HG02981 (cell line): ENCODE results near the gene ARFGAP3.

ENCODE experiments used
- ATAC-seq: cut with Tn5 transposase; IDR thresholded peaks from one replicate; pipeline ENCODE4 v1.9.1; 2021; ENCODE audit warnings: mild to moderate bottlenecking, moderate library complexity; ENCODE audit not compliant: unreplicated experiment

Gene ARFGAP3

DNA sequence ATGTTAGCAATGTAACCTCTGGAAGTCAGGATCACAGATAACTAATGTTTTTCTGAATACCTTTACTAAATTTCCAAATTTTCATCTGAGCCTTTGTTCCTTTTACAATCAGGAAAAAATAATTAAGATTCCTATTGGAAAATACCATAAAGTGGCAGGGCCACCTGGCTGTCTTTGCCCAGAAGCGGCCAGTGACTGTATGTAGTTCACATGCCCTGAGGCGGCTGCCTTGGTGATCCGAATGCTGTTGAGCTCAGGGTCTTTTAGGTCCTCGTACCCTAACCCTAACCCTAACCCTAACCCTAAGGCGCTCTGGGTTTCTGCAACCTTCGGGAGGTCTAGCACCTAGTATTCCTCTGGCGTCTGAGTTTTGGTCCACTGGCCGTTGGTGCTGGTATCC, 8.5 kb upstream of the ARFGAP3 start:
- no peak for ATAC-seq

- no peak for ATAC-seq
These were observed 6.4 kb upstream of the ARFGAP3 start for GRCh38 chr22:42863349-42863961.

DNA sequence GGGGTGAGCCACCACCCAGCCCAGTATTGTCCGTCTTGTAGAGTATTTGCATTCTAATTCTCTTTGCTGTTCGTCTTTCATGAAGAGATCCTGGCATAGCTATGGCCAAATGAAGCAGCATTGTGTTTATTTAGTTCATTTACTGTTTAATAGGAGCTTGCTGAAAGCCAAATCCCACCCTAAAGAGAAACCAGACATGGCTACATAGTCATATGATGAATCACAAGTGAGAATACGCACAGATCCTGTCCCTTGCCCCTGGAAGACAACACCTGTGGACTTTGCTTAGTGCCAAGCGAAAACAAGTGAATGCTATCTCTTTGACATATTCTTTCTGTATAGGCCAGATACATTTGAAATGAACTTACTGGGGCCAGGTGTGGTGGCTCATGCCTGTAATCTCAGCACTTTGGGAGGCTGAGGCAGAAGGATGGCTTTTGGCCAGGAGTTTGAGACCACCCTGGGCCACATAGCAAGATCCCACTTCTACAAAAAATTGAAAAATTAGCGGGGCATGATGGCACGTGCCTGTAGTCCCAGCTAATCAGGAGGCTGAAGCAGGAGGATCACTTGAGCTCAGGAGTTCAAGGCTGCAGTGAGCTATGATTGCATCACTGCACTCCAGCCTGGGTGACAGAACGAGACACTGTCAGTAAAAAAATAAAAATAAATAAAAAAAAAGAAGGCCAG, 5.1 kb upstream of the ARFGAP3 start:
- ATAC-seq, result no peak

DNA sequence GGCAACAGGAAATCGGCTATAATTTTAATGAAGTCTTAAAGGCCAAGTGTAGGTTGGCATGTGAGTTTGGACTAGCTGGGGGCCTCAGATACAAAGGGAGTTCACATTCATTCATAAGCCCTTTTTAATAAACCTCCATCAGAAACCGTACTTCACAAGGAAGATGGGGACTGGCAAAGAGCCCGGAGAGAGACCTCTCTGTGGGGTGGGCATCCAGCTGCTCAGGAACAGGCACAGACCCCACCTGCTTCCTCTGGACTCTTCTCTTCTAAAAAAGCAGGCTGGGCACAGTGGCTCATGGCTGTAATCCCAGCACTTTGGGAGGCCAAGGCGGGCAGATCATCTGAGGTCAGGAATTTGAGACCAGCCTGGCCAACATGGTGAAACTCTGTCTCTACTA, 3.9 kb upstream of the ARFGAP3 start:
- ATAC-seq, result no peak

- ATAC-seq, result no peak
These were observed 890 bp upstream of the ARFGAP3 start for GRCh38 chr22:42857845-42858481.

- peak; percentile 20 for ATAC-seq
These were observed 751 bp downstream of the ARFGAP3 start for GRCh38 chr22:42856179-42856864.

- no peak for ATAC-seq
These were observed 1.4 kb downstream of the ARFGAP3 start for GRCh38 chr22:42855721-42856120.

GRCh38 chr22:42855211-42855610, 1.9 kb downstream of the ARFGAP3 start:
- ATAC-seq, result no peak

GRCh38 chr22:42848941-42849550, 8.0 kb downstream of the ARFGAP3 start:
- no peak for ATAC-seq

DNA sequence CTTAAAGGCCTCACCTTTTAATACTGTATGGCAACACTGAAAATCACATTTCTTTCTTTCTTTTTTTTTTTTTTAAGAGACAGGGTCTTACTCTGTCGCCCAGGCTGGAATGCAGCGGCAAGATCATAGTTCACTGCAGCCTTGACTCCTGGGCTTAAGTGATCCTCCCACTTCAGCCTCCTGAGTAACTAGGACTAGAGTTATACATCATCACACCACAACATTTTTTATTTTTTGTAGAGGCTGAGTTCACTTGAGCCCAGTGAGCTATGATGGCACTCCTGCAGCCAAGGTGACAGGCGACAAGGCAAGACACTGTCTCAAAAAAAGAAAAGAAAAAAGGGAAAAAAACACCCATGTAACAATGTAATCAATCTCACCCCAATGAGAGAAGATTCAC, 10.0 kb downstream of the ARFGAP3 start:
- ATAC-seq, result no peak

DNA sequence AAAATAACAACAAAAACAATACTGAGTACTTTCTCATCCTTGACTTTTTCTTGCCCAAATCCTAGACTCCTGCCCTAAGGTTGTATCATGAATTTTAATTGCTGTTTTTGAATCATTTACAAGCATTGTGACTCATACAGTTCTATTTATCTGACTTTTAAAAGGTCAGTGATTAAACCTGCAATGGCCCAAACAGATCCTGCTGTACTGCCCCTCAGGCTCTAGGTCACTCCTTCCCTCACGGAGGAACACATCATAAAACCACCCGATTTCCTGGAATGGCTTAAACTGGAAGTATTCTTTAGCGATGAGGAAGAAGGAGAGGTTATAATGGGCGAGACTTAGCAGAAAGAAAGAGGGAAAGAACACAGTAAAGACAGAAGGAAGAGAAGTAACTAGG, 12.3 kb downstream of the ARFGAP3 start:
- ATAC-seq, result no peak

DNA sequence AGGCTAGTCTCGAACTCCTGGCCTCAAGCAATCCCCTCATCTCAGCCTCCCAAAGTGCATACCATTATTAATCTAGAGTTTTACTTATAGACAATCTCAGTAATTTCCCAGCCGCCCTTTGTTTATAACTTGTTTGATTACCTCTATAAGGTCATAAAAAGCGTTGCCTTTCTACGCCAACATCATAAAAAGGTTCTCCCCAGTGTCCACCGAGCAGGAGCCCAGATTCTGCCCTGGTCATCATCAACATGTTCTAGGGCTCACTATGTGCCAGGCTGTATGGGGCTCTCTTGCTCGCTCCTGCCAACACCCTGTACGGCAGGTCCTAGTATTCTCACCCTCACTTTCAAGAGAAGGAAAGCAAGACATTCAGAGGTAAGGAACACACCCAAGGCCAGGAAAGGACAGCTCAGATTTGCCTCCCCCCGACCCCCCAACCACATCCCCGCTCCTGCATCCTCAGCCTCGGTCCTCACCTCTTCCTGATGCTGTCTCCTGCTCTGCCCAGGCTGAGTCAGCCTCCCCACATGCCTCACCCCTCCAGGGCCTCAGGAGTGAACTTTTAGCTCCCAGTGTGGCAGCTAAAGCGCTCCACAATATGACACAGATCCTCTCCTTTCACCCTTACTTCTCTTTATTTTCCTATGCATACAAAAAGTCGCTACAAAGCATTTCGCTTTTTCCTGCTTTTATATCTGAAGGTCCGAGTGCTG, 14.3 kb downstream of the ARFGAP3 start:
- ATAC-seq, result no peak

GRCh38 chr22:42841444-42841843, 15.6 kb downstream of the ARFGAP3 start:
- no peak for ATAC-seq

GRCh38 chr22:42837556-42837955, 19.5 kb downstream of the ARFGAP3 start:
- ATAC-seq, result no peak

GRCh38 chr22:42836026-42836425, 21.0 kb downstream of the ARFGAP3 start:
- ATAC-seq, result no peak

DNA sequence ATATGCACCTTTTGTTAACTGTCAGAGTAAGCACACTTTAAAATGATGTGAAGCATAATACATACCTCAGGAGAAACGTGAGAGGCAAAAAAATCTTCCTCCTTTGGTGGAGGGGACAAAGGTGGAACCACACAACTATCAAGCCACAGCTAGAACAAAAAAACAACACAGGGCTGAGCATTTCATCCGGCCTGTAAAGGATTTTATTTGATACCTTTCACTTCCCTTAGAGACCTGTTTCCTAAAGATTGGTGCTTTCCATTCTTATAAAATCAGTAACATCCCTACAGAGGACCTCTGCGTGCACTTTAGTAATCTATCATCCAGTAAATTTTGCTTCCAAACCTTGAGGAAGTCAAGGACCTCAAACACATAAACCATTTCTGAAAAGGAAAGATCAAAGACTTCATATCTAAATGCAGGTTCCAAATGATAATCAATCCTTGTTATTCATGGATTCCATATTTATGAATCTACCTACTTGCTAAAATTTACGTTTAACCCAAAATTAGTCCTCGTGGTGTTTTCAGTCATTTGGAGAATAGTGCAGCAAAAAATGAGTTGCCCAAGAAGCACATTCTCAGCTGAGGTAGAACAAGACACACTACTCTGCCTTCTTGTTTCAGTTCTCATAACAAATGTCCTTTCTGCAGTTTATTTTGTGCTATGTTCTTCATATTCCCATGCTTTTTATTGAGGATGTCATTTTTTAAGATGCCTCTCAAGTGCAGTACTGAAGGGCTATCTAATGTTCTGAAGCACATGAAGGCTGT, 22.7 kb downstream of the ARFGAP3 start:
- no peak for ATAC-seq

DNA sequence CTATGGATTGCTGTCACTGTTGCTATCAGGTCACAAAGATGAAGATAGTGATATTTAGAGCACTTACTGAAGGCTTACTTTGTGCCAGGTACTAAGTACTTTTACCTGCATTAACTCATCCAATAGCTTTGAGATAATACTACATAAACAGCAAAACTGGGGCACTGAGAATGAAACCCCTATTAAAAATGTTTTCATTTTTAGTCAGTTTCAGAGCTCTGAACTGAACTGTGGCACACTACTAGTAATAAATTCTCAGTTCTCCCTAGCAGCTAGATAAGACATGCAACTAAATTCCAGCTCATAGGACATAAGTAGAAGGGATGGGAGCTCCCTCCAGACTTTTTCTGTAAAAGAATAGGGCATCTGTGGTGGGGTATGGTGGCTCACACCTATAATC, 24.0 kb downstream of the ARFGAP3 start:
- no peak for ATAC-seq

DNA sequence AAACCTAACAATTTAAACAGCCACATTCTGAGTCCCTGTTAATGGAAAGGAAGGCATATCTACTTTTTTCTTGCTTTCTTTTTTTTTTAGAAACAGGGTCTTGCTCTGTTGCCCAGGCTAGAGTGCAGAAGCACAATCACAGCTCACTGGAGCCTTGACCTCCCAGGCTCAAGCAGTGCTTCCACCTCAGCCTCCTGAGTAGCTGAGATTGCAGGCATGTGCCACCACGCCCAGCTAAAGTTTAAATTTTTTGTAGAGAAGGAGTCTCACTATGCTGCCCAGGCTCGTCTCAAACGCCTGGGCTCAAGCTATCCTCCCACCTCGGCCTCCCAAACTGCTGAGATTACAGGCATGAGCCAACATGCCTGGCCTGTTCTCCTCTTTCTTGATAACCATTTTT, 25.4 kb downstream of the ARFGAP3 start:
- no peak for ATAC-seq

DNA sequence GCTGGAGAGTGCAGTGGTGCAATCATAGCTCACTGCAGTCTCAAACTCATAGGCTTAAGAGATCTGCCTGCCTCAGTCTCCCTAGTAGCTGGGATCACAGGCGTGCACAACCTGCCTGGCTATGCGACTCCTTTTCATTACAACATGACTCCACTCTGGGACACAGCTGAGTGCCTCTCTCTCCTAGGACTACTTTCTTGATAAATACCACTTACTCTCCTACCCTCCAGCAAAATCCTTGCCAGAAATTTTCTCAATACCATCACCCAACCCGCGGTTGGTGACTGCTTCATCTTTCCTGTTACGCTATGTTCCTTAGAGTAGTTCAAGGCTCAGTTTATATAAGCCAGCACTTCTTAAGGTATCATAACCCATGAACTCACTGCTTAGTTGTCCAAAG, 26.9 kb downstream of the ARFGAP3 start:
- no peak for ATAC-seq

DNA sequence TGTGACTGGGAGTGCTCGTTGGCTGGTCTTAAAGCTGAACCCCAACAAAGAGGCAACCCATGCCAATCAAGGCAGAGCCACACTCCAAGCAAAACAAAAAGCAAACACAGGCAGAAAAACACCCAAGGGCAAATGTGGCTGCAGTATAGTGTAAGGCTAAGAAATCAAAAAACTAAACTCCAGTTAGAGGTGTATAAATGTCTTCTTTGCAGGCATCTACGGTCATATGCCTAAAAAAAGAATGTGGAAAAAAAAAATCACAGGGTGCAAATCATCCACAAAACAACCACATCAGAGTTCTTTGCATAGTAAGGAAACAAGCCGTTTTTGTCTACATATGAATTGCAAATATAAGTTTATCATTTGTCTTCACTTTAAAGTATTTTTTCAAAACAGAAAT, 27.8 kb downstream of the ARFGAP3 start:
- no peak for ATAC-seq
